CD1c-positive myeloid dendritic cell (primary cell): ENCODE data around the gene FAAP20.

ENCODE experiments used
- DNase-seq: peaks from one replicate; pipeline ENCODE4 v3.0.0-alpha.2; 2016; ENCODE audit errors: extremely low spot score

The FAAP20 gene

DNA sequence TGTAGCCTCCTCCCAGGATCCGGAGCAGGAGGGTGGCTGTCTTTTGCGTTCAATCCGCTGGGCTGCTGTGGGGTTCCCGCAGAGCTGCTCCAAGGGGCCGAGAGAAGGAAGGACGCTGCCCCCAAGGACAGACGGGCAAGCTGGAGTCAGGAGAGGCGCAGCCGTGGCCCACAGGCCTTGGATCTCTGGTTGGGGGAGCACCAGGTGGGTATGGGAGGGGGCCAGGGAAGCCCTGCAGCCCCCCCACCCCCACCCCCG, 17.6 kb upstream of the FAAP20 start:
- DNase-seq: no peak

GRCh38 chr1:2210786-2211185, 16.2 kb upstream of the FAAP20 start:
- no peak for DNase-seq

GRCh38 chr1:2210084-2210653, 15.6 kb upstream of the FAAP20 start:
- no peak for DNase-seq

- no peak for DNase-seq
Observed at GRCh38 chr1:2209400-2210083, 15.0 kb upstream of the FAAP20 start.

- no peak for DNase-seq
Observed at GRCh38 chr1:2208309-2209239, 14.0 kb upstream of the FAAP20 start.

DNA sequence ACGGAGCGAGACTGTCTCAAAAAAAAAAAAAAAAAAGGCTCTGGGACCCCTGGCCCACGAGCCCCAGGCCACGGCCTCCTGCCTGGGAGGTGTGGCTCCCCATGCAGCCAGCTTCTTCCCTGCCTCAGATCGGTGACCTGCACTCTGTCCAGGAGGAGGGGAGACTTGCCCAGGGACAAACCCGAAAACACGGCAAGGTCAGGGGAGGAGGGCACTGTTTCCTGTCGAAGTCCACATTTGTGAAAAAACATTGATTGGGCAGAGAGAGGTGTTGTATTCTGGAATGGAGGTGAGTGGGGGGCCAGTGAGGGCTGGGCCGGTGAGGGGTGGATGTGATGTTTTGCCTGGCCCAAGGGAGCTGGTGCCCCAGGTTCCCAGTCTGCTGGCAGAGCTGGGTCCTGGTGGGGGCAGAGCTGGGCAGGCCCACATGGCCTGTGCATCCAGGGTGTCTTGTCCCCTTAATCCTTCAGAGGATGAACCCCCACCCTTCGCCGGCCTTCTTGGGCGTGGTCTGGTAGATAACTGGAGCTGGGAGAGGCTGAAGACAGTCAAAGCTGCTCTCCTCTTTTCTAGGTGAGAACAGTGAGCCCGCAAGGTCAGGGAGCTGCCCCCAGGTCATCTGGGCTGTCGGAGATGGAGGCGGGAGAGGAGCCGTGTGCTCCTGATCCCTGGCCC, 12.4 kb upstream of the FAAP20 start:
- no peak for DNase-seq

DNA sequence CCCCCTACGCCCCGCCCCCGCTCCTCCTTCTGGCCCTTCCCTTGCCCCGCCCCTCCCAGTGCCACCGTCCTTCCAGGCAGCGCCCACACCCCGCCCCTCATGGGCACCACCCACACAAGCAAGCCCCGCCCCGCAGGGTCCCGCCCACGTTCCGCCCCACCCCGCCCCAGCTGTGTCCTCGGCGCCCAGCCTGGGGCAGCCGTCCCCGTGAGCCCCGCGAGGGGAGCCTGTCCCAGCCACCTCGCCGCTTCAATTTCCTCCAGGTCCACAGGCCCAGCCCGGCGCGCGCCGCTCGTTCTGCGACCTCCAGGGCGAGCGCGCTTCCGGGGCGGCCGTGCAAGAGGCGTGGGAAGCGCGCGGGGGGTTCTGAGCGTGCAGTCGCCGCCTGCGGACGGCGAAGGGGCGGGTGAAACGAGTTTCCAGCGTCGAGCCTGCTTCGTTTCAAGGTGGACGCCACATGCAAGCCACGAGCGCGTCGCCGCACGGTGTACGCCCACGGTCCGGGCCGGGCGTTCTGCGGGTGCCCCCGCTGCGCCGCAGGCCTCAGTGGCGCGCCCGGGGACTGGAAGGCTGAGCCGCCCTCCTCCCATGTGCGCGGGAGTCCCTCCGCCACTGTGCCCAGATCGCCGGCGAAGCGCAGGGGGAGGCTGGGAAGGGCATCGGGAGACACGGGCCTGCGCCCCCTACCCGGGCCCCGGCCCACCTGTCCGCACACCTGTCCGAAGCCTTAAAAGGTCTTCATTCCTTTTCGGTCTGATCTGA, 10.8 kb upstream of the FAAP20 start:
- DNase-seq: peak; percentile 85

- DNase-seq: peak; percentile 81
Observed at GRCh38 chr1:2204415-2205190, 10.0 kb upstream of the FAAP20 start.

GRCh38 chr1:2203671-2204414, 9.3 kb upstream of the FAAP20 start:
- DNase-seq: no peak

GRCh38 chr1:2202843-2203601, 8.4 kb upstream of the FAAP20 start:
- no peak for DNase-seq

- DNase-seq: no peak
Observed at GRCh38 chr1:2202008-2202575, 7.5 kb upstream of the FAAP20 start.

DNA sequence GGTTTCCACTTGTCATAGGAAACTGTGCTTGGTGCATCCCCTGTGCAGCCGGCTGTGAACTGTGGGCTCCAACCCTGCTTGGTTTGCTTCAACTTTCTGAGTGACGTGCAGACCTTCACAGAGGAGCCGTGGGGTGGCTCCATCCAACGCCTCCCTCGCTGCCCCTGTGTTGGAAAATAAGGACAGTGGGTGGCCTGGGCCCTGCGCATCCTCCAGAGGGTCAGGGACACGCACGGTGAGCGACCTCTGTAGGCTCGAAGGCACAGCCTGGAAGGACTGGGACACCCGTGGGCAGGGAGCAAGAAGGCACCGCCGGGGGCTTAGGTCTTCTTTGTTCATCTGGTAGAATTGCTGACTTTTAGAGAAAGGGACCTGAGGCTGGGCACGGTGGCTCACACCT, 6.5 kb upstream of the FAAP20 start:
- no peak for DNase-seq

- no peak for DNase-seq
Observed at GRCh38 chr1:2200308-2200943, 5.9 kb upstream of the FAAP20 start.

DNA sequence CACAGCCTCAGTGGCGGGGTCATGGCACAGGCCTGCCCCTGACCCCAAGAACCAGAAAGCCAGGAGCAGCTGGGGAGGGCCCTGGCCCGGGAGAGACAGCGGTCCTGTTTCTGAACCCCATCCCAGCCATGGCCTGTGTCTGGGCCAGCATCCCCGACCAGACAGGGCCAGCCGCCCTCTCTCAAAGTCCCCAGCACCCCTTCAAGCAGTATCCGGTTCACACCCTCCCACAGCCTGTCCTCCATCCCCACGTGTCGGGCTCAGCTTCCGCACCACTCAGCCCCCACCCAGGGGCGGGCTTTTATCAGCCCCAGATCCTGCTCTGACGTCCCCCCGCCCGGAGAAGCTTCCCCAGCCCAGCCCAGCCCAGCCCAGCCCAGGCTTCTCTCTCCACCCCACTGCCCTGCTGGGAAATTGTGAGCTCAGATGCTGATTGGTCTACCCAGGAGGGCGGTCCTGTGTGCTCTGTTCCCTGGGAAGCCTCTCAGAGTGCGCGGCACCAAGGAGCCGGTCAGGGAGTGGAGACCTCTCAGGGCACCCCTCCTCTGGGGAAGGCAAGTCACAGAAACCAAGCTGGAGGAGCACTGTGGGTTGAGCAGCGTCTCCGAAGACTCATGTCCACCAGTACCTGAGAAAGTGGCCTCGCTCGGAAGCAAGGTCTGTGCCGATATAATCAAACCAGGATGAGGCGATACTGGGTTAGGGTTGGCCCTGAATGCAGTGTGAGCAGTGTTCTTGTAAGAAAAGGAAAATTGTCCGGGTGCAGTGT, 4.7 kb upstream of the FAAP20 start:
- peak; percentile 92 for DNase-seq

GRCh38 chr1:2198571-2198970, 4.0 kb upstream of the FAAP20 start:
- DNase-seq: no peak

DNA sequence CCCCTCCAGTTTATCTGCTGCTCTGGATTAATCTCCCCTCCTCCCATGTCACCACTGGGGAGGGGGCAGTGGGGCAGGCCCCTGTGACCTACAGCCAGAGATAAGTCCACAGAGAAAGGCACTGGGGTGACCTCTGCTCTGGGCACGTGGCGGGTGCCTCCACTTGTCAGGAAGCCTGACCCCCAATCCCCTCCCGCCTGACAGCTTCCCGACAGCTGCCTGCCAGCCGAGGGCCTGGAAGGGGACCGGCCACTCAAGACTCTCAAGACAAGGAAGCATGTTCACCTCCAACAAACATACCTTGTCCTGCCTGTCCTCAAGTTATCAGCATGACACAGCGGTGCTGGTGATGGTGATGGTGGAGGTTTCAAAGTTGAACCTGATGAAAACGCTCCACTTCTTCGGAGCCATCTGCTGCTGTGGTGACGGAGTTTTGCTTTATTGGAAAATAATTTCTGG, 3.2 kb upstream of the FAAP20 start:
- DNase-seq: no peak

GRCh38 chr1:2196901-2197638, 2.5 kb upstream of the FAAP20 start:
- no peak for DNase-seq
